Activated CD8-positive, alpha-beta T cell treated with anti-CD3 and anti-CD28 coated beads for 36 hours (primary cell): ENCODE data around the gene KLF3. TPM values are rescaled to one million over a fixed set of nuclear protein-coding genes. Genes with fewer than 3 reads are reported as not detected.
A peak's percentile ranks its signal among the peaks of the same experiment; 100 is the strongest.

Experiments
- ATAC-seq: fragments of 200-7000 bp; cut with Tn5 transposase; one replicate; pipeline ENCODE4 v1.10.0; 2021; ENCODE audit warnings: mild to moderate bottlenecking, moderate library complexity
- CTCF ChIA-PET: fragments of 350-600 bp; sonication (Branson Sonifier 250); formaldehyde crosslinking; loops from one replicate; lab custom pipeline; 2021; ENCODE audit warnings: antibody characterized with exemption; lab: Charles Lee
- POLR2A ChIA-PET: fragments of 350-600 bp; sonication (Branson Sonifier 250); formaldehyde crosslinking; loops from one replicate; lab custom pipeline; 2021; ENCODE audit warnings: antibody characterized with exemption; lab: Charles Lee
- DNase-seq: peaks from one replicate; pipeline ENCODE4 v3.0.0-alpha.2; 2020
- H3K27ac Mint-ChIP-seq: one replicate; pipeline ENCODE4 v1.8.0; 2021; ENCODE audit warnings: mild to moderate bottlenecking, mixed read lengths
- H3K27me3 Mint-ChIP-seq: one replicate; pipeline ENCODE4 v1.8.0; 2021; ENCODE audit warnings: mixed read lengths
- H3K36me3 Mint-ChIP-seq: one replicate; pipeline ENCODE4 v1.8.0; 2021; ENCODE audit warnings: low read depth, mixed read lengths
- H3K4me1 Mint-ChIP-seq: one replicate; pipeline ENCODE4 v1.8.0; 2021; ENCODE audit warnings: low read depth, mixed read lengths
- H3K4me3 Mint-ChIP-seq: one replicate; pipeline ENCODE4 v1.8.0; 2021; ENCODE audit warnings: mild to moderate bottlenecking, moderate library complexity, mixed read lengths
- H3K9me3 Mint-ChIP-seq: one replicate; pipeline ENCODE4 v1.8.0; 2021; ENCODE audit warnings: mixed read lengths
- intact Hi-C: fragments of 100-400 bp; cut with micrococcal nuclease; formaldehyde crosslinking; loops from one replicate; pipeline ENCODE4 v1.10.0; 2022
- total RNA-seq, 2 experiments: library from RNA; stranded (reverse); gene quantifications; one replicate each; pipeline ENCODE4 v1.2.3, GENCODE V29; 2021
- TF ChIP-seq, protein P1 (sequence below): fragments of 200-600 bp; IDR thresholded peaks from one replicate; pipeline ENCODE4 v1.8.0; 2022; ENCODE audit warnings: antibody characterized with exemption, mild to moderate bottlenecking

The KLF3 gene
- total RNA-seq, 2 experiments from 2014 or later: 5.5 to 6.0 TPM

DNA sequence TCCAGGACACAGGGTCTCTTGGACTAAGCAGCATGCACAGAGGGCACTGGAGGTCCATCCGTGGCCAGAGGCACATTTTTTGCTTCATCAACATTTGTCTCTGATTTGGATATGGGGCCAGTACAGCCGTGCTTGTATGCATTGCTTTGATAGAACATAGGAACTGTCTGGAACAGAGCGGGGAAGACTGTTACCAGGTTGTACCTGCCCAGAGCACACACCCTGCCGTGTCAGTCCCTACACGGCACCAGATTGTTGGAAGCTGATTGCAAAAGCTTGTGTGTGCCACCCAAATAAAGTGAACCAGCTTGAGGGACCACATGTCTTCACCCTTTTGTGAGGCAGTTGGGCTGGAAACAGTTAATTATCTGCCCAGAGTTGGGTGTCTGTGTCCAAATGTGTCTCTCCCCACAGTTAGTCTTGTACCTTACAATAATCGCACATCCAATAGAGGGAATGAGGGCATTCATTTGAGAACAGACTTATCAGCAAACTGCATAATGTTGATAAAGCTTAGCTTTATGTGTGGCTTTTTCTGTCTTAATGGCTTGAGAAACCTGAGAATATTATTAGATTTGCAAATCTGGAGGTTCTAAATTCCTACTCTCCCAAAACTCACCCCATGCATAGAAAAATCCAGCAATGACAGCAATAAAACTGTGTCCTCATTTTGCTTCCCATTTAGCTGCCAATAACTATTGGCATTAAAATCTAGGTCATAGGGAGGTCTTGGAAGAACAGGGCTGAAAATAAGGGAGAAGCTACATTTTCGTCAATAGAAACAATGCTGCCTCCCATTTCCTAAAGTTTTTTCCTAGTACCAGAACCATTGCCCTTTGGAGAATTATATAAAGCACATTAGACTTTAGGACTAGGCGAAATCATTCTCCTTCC, 21.2 kb downstream of the KLF3 start:
- H3K4me1 Mint-ChIP-seq: peaks cover 71% of the 10 kb centered on the region
- CTCF ChIA-PET: interaction anchor here (1.5 to 3.9 kb wide), 3 partner anchors 9 to 505 kb away, joined by 6 to 36 read pairs (median 10); no protein-coding TSS in a partner anchor
- H3K27me3 Mint-ChIP-seq: no peaks in the 10 kb centered on the region
- ATAC-seq: no peak
- no peak overlapping the region for H3K27ac Mint-ChIP-seq
- TF ChIP-seq, protein P1, sequence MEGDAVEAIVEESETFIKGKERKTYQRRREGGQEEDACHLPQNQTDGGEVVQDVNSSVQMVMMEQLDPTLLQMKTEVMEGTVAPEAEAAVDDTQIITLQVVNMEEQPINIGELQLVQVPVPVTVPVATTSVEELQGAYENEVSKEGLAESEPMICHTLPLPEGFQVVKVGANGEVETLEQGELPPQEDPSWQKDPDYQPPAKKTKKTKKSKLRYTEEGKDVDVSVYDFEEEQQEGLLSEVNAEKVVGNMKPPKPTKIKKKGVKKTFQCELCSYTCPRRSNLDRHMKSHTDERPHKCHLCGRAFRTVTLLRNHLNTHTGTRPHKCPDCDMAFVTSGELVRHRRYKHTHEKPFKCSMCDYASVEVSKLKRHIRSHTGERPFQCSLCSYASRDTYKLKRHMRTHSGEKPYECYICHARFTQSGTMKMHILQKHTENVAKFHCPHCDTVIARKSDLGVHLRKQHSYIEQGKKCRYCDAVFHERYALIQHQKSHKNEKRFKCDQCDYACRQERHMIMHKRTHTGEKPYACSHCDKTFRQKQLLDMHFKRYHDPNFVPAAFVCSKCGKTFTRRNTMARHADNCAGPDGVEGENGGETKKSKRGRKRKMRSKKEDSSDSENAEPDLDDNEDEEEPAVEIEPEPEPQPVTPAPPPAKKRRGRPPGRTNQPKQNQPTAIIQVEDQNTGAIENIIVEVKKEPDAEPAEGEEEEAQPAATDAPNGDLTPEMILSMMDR: no peak
- peaks cover 33% of the 10 kb centered on the region for H3K36me3 Mint-ChIP-seq
- no peaks in the 10 kb centered on the region for H3K9me3 Mint-ChIP-seq
- H3K4me3 Mint-ChIP-seq: no peak overlapping the region
- DNase-seq: no peak
- POLR2A ChIA-PET: no interaction called here
- intact Hi-C loops: loop anchor here (5.0 kb wide), 1 partner anchor 47 kb away; no protein-coding TSS in a partner anchor

DNA sequence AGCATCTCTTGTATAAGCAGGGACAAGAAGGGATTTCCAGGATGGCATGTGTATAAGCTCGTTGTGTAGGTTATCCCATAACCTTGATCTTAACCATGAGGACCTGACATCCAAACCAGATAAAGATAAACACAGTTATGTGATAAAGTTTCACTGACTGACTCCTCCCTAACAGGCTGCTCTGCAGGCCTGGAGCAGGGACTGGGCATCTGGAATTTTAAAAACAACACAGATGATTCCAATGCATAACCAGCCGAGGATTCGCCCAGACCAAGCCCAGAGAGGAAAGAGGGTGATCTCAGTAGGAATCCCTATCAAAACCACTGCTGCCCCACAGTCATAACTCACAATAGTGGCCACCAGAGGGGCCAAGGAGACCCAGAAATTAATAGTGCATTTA, 22.7 kb downstream of the KLF3 start:
- no peaks in the 10 kb centered on the region for H3K27me3 Mint-ChIP-seq
- POLR2A ChIA-PET: no interaction called here
- DNase-seq: no peak
- no peaks in the 10 kb centered on the region for H3K9me3 Mint-ChIP-seq
- intact Hi-C loops: no loop called here
- ATAC-seq: no peak
- no peak overlapping the region for H3K27ac Mint-ChIP-seq
- TF ChIP-seq, protein P1: no peak
- H3K4me1 Mint-ChIP-seq: peaks cover 64% of the 10 kb centered on the region
- CTCF ChIA-PET: interaction anchor here (0.9 to 3.9 kb wide), 3 partner anchors 11 to 511 kb away, joined by 3 to 36 read pairs (median 10); no protein-coding TSS in a partner anchor
- no peak overlapping the region for H3K4me3 Mint-ChIP-seq
- peaks cover 35% of the 10 kb centered on the region for H3K36me3 Mint-ChIP-seq

DNA sequence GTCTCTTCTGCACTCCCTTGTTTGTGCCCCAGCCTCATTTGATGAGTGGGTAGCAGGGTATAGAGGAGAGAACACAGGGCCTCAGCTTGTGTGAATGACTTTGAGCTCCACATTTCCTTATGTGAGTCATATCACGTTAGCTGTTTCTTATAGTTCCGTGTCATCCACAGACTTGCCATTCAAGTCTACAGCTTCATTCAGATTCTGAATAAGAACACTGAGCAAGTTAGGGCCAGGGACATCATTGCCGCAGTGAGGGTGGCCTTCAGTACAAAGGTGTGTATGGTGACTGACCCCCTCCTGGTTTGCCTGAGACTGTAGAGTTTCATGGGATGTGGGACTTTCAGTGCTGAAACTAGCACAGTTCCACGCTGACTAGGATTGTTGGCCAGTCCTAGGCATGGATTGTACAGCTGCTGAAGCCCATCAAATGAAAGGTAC, 23.6 kb downstream of the KLF3 start:
- intact Hi-C loops: no loop called here
- Mint-ChIP-seq H3K4me1 (peaks cover 57% of the 10 kb centered on the region), H3K36me3 (peaks cover 34% of the 10 kb centered on the region), H3K27ac (peak overlapping the region; percentile 41), H3K4me3 (peak overlapping the region; percentile 2), H3K9me3 (no peaks in the 10 kb centered on the region), H3K27me3 (no peaks in the 10 kb centered on the region)
- CTCF ChIA-PET: interaction anchor here (0.8 to 3.9 kb wide), 5 partner anchors 12 to 512 kb away, joined by 3 to 36 read pairs (median 3); no protein-coding TSS in a partner anchor
- TF ChIP-seq, protein P1: no peak
- POLR2A ChIA-PET: interaction anchor here (0.6 to 0.9 kb wide), 2 partner anchors 10 to 536 kb away, joined by 3 to 4 read pairs; no protein-coding TSS in a partner anchor
- ATAC-seq (peak; percentile 79), DNase-seq (no peak)

DNA sequence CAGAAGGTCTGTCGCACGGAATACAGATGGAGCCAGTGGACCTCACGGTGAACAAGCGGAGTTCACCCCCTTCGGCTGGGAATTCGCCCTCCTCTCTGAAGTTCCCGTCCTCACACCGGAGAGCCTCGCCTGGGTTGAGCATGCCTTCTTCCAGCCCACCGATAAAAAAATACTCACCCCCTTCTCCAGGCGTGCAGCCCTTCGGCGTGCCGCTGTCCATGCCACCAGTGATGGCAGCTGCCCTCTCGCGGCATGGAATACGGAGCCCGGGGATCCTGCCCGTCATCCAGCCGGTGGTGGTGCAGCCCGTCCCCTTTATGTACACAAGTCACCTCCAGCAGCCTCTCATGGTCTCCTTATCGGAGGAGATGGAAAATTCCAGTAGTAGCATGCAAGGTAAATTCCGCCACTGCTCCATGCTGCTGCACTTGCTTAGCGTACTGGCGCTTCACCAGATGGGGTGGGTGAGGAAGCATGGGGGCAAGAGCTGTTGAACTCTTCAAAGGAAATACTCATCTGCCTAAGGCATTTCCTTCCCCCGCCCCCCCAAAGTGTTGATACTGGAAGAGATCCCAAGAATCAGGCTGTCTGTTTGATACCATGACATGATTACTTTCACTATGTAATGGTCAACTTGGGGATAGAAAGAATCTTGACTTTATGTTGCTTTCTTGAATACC, 24.8 kb downstream of the KLF3 start:
- DNase-seq: no peak
- Mint-ChIP-seq H3K27ac (no peak overlapping the region), H3K4me1 (peaks cover 53% of the 10 kb centered on the region), H3K9me3 (no peaks in the 10 kb centered on the region), H3K27me3 (no peaks in the 10 kb centered on the region), H3K36me3 (peaks cover 33% of the 10 kb centered on the region), H3K4me3 (no peak overlapping the region)
- TF ChIP-seq, protein P1: no peak
- CTCF ChIA-PET: interaction anchor here (0.8 kb wide), 1 partner anchor 13 kb away, joined by 3 read pairs; no protein-coding TSS in a partner anchor
- ATAC-seq: no peak
- intact Hi-C loops: no loop called here
- POLR2A ChIA-PET: no interaction called here
